Measurements from ENCODE around the gene SMARCAL1. TPM values are rescaled to one million over a fixed set of nuclear protein-coding genes. Genes with fewer than 3 reads are reported as not detected.

The SMARCAL1 gene
- total and polyA plus RNA-seq, 2 experiments from 2014 or later, result 10.3 to 17.2 TPM

DNA sequence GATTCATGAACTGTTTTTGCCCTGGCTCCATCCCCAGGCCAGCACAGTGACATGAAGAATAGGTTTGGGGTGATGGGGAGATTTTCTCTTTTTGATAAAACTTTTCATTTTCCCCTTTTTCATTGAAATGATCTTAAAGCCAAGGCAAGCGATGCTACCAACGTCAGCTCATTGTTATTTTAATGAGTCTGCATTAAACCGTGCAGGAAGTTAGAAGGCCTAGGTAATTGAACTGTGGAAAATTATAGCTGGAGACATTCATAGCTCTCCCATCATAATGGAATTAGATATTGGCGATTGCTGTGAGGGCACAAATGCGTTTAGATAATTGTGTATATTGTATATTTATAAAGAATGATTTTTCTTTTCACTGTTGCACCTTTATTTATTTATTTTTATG is 33.2 kb downstream of the SMARCAL1 start:
- no peaks in the 10 kb centered on the region for H4K20me1 ChIP-seq (replicated peaks; ENCODE audit: insufficient read depth)
- ATAC-seq, result no peak
- Mint-ChIP-seq H3K4me3 (no peak overlapping the region), H3K27me3 (ENCODE audit: insufficient read depth, low read depth, poor library complexity) (peaks cover 3% of the 10 kb centered on the region), H3K9me3 (peaks cover 19% of the 10 kb centered on the region), H3K27ac (peak overlapping the region; percentile 64), H3K36me3 (ENCODE audit: low read depth) (peaks cover 42% of the 10 kb centered on the region), H3K4me1 (peaks cover 16% of the 10 kb centered on the region)
- no peaks in the 10 kb centered on the region for H3K27me3 ChIP-seq (ENCODE audit: insufficient read depth)
- no peak overlapping the region for H3K4me3 ChIP-seq
- TF ChIP-seq JUNB (IDR thresholded peaks at IDR 0.05; ENCODE audit: unreplicated experiment) (no peak), ZNF114 (CRISPR knock-in tag; IDR thresholded peaks at IDR 0.05) (no peak), STAT1 (IDR thresholded peaks at IDR 0.05; ENCODE audit: unreplicated experiment) (no peak), ZNF331 (CRISPR knock-in tag; IDR thresholded peaks at IDR 0.05; ENCODE audit: low read depth) (no peak), EZH2 (IDR thresholded peaks at IDR 0.05; ENCODE audit: low read depth, unreplicated experiment) (no peak), NANOG (IDR thresholded peaks at IDR 0.05; ENCODE audit: borderline replicate concordance) (no peak), POLR2AphosphoS5 (IDR thresholded peaks at IDR 0.05; ENCODE audit: low read depth) (no peak), EZH2phosphoT487 (IDR thresholded peaks at IDR 0.05; ENCODE audit: unreplicated experiment) (no peak), CREB1 (CRISPR knock-in tag; IDR thresholded peaks at IDR 0.05; ENCODE audit: low read depth) (no peak), REST (IDR thresholded peaks at IDR 0.05; ENCODE audit: unreplicated experiment) (no peak)
- TF ChIP-seq, protein P1, sequence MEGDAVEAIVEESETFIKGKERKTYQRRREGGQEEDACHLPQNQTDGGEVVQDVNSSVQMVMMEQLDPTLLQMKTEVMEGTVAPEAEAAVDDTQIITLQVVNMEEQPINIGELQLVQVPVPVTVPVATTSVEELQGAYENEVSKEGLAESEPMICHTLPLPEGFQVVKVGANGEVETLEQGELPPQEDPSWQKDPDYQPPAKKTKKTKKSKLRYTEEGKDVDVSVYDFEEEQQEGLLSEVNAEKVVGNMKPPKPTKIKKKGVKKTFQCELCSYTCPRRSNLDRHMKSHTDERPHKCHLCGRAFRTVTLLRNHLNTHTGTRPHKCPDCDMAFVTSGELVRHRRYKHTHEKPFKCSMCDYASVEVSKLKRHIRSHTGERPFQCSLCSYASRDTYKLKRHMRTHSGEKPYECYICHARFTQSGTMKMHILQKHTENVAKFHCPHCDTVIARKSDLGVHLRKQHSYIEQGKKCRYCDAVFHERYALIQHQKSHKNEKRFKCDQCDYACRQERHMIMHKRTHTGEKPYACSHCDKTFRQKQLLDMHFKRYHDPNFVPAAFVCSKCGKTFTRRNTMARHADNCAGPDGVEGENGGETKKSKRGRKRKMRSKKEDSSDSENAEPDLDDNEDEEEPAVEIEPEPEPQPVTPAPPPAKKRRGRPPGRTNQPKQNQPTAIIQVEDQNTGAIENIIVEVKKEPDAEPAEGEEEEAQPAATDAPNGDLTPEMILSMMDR (conservative IDR thresholded peaks at IDR 0.05; ENCODE audit: low read depth in 2 of 2), result no peak
- TF ChIP-seq, protein P2, sequence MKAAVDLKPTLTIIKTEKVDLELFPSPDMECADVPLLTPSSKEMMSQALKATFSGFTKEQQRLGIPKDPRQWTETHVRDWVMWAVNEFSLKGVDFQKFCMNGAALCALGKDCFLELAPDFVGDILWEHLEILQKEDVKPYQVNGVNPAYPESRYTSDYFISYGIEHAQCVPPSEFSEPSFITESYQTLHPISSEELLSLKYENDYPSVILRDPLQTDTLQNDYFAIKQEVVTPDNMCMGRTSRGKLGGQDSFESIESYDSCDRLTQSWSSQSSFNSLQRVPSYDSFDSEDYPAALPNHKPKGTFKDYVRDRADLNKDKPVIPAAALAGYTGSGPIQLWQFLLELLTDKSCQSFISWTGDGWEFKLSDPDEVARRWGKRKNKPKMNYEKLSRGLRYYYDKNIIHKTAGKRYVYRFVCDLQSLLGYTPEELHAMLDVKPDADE (IDR thresholded peaks at IDR 0.05), result no peak
- TF ChIP-seq, protein P3, sequence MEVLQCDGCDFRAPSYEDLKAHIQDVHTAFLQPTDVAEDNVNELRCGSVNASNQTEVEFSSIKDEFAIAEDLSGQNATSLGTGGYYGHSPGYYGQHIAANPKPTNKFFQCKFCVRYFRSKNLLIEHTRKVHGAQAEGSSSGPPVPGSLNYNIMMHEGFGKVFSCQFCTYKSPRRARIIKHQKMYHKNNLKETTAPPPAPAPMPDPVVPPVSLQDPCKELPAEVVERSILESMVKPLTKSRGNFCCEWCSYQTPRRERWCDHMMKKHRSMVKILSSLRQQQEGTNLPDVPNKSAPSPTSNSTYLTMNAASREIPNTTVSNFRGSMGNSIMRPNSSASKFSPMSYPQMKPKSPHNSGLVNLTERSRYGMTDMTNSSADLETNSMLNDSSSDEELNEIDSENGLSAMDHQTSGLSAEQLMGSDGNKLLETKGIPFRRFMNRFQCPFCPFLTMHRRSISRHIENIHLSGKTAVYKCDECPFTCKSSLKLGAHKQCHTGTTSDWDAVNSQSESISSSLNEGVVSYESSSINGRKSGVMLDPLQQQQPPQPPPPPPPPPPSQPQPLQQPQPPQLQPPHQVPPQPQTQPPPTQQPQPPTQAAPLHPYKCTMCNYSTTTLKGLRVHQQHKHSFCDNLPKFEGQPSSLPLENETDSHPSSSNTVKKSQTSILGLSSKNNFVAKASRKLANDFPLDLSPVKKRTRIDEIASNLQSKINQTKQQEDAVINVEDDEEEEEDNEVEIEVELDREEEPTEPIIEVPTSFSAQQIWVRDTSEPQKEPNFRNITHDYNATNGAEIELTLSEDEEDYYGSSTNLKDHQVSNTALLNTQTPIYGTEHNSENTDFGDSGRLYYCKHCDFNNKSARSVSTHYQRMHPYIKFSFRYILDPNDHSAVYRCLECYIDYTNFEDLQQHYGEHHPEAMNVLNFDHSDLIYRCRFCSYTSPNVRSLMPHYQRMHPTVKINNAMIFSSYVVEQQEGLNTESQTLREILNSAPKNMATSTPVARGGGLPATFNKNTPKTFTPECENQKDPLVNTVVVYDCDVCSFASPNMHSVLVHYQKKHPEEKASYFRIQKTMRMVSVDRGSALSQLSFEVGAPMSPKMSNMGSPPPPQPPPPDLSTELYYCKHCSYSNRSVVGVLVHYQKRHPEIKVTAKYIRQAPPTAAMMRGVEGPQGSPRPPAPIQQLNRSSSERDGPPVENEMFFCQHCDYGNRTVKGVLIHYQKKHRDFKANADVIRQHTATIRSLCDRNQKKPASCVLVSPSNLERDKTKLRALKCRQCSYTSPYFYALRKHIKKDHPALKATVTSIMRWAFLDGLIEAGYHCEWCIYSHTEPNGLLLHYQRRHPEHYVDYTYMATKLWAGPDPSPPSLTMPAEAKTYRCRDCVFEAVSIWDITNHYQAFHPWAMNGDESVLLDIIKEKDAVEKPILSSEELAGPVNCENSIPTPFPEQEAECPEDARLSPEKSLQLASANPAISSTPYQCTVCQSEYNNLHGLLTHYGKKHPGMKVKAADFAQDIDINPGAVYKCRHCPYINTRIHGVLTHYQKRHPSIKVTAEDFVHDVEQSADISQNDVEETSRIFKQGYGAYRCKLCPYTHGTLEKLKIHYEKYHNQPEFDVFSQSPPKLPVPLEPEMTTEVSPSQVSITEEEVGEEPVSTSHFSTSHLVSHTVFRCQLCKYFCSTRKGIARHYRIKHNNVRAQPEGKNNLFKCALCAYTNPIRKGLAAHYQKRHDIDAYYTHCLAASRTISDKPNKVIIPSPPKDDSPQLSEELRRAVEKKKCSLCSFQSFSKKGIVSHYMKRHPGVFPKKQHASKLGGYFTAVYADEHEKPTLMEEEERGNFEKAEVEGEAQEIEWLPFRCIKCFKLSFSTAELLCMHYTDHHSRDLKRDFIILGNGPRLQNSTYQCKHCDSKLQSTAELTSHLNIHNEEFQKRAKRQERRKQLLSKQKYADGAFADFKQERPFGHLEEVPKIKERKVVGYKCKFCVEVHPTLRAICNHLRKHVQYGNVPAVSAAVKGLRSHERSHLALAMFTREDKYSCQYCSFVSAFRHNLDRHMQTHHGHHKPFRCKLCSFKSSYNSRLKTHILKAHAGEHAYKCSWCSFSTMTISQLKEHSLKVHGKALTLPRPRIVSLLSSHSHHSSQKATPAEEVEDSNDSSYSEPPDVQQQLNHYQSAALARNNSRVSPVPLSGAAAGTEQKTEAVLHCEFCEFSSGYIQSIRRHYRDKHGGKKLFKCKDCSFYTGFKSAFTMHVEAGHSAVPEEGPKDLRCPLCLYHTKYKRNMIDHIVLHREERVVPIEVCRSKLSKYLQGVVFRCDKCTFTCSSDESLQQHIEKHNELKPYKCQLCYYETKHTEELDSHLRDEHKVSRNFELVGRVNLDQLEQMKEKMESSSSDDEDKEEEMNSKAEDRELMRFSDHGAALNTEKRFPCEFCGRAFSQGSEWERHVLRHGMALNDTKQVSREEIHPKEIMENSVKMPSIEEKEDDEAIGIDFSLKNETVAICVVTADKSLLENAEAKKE (CRISPR knock-in tag; IDR thresholded peaks at IDR 0.05), result no peak
- no peaks in the 10 kb centered on the region for H3F3A ChIP-seq (replicated peaks; ENCODE audit: low read depth)
- no peak overlapping the region for H2AFZ ChIP-seq
- H3K27ac ChIP-seq (ENCODE audit: low read depth), result no peak overlapping the region
- H3K79me2 ChIP-seq (replicated peaks; ENCODE audit: insufficient read depth), result no peaks in the 10 kb centered on the region
- DNase-seq (ENCODE audit: low spot score), result no peak
- peak overlapping the region; percentile 44; the same call in 1 of the 2 replicates for H3K4me2 ChIP-seq
- peaks cover 18% of the 10 kb centered on the region for H3K4me1 ChIP-seq (ENCODE audit: insufficient read depth)
- H3K36me3 ChIP-seq (ENCODE audit: insufficient read depth), result peaks cover 12% of the 10 kb centered on the region; the same call in 1 of the 2 replicates
- no peaks in the 10 kb centered on the region for H3K9me2 ChIP-seq (ENCODE audit: insufficient read depth)

Data from GM23338 (cell line).